HG03066 (cell line): ENCODE results near the gene TRMU.

Experiments used
- ATAC-seq: cut with Tn5 transposase; IDR thresholded peaks from one replicate; pipeline ENCODE4 v1.9.1; 2021; ENCODE audit warnings: low read depth; ENCODE audit not compliant: unreplicated experiment

The TRMU gene

GRCh38 chr22:46355369-46355995, 20.0 kb downstream of the TRMU start:
- ATAC-seq = no peak

- no peak for ATAC-seq
These were observed 20.5 kb downstream of the TRMU start for GRCh38 chr22:46355996-46356471.

- ATAC-seq = no peak
These were observed 21.3 kb downstream of the TRMU start for GRCh38 chr22:46356496-46357480.

- no peak for ATAC-seq
These were observed 22.4 kb downstream of the TRMU start for GRCh38 chr22:46357711-46358520.

GRCh38 chr22:46358766-46359165, 23.3 kb downstream of the TRMU start:
- ATAC-seq = no peak

- ATAC-seq = no peak
These were observed 23.8 kb downstream of the TRMU start for GRCh38 chr22:46359362-46359761.

GRCh38 chr22:46360097-46360496, 24.6 kb downstream of the TRMU start:
- ATAC-seq = no peak

- no peak for ATAC-seq
These were observed 25.4 kb downstream of the TRMU start for GRCh38 chr22:46360891-46361290.

- ATAC-seq = no peak
These were observed 26.3 kb downstream of the TRMU start for GRCh38 chr22:46361826-46362202.

- no peak for ATAC-seq
These were observed 26.9 kb downstream of the TRMU start for GRCh38 chr22:46362203-46362933.

- no peak for ATAC-seq
These were observed 27.5 kb downstream of the TRMU start for GRCh38 chr22:46362934-46363515.

GRCh38 chr22:46363611-46364321, 28.3 kb downstream of the TRMU start:
- no peak for ATAC-seq

GRCh38 chr22:46364341-46365165, 29.0 kb downstream of the TRMU start:
- ATAC-seq = no peak

- no peak for ATAC-seq
These were observed 29.7 kb downstream of the TRMU start for GRCh38 chr22:46365166-46365624.

GRCh38 chr22:46366327-46366731, 30.8 kb downstream of the TRMU start:
- no peak for ATAC-seq

GRCh38 chr22:46366801-46367706, 31.5 kb downstream of the TRMU start:
- ATAC-seq = no peak

- no peak for ATAC-seq
These were observed 32.2 kb downstream of the TRMU start for GRCh38 chr22:46367707-46368191.
